ENCODE results near the gene DSCAML1.
A peak's percentile ranks its signal among the peaks of the same experiment; 100 is the strongest.

Gene DSCAML1

GRCh38 chr11:117832511-117832910, 35.5 kb upstream of the DSCAML1 start:
- no peak for DNase-seq

DNA sequence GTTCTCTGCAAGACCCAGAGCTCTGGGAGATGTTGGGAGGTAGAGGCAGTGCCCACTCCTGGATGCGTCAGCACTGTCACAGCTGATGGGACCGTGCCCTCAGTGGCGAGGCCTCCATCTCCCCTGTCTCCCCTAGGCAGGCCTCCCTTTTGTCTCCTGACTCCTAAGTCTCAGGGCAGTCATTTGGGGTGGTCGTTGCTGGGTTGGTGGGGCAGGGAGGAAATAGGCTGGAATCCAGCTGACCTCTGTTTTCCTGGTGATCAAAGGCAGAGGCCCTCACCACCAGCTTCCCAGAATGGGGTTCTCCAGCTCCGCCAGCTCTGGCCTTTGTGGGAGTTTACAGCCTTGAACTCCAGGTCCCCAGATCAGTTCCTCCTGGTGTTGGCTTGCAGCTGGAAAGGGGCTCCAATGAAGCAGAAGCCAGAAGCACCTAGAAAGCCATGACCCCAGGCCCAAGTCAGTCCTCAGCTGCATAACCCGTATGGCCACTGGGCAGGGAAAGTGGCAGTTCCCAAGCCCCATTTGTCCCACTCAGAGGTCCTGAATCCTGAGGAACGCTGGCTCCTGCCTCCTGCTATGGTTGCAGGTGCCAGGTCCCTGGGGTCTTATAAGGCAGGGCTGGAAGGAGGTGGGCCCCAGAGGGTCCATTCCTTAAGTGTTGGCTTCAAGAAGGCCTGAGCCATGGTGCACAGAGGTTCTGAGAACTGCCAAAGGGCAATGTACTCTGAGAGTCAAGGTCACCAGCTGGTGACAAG, 34.8 kb upstream of the DSCAML1 start:
- DNase-seq: no peak

DNA sequence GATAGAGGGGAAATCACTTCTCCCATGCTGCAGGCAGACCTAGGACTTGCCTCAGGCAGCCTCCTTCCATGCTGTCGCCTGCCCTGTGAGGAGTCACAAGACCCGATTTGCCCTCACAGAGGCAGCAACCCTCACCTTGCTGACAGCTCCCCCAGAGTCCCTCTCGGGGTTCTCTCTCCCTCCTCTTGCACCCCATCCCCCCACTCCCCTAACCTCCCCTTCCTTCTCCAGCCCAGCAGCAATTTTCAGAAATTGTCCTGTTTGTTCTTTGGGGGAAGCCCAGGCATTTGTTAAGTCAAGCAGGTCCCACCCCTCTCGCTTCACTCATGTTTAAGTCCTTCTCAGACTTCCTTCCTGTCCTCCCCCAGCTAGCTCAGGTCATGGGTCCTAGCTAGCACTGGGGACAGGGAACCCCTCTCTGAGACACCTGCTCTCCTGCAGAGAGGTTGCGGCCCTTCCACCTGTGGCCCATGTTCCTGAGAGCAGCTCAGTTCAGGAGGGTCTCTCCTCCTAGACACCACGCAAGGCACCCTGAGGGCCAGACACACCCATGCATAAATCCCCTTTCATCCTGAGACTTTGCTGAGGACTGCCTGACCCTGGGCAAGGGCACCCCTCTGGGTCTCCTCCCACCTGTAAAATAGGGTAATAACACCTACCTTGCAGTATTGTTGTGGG, 33.8 kb upstream of the DSCAML1 start:
- peak; percentile 12 for DNase-seq

DNA sequence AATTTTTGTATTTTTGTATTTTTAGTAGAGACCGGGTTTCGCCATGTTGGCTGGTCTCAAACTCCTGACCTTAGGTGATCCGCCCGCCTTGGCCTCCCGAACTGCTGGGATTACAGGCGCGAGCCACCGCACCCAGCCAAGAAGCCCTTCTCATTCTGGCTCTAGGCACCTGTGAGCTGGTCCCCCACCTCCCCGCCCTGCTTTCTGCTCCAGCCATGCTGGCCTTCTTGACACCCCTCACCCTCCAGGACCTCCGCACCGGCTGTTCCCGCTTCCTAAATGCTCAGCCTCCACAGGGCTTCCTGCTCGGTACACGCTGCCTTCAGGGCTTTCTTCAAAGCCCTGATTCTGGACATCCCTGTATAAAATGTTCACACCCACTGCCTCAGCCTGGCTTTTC, 33.1 kb upstream of the DSCAML1 start:
- DNase-seq: peak; percentile 1

- peak; percentile 1 for DNase-seq
These were observed 32.3 kb upstream of the DSCAML1 start for GRCh38 chr11:117829369-117829725.

GRCh38 chr11:117828611-117829368, 31.8 kb upstream of the DSCAML1 start:
- DNase-seq: peak; percentile 87

- peak; percentile 14 for DNase-seq
These were observed 30.8 kb upstream of the DSCAML1 start for GRCh38 chr11:117827521-117828511.

DNA sequence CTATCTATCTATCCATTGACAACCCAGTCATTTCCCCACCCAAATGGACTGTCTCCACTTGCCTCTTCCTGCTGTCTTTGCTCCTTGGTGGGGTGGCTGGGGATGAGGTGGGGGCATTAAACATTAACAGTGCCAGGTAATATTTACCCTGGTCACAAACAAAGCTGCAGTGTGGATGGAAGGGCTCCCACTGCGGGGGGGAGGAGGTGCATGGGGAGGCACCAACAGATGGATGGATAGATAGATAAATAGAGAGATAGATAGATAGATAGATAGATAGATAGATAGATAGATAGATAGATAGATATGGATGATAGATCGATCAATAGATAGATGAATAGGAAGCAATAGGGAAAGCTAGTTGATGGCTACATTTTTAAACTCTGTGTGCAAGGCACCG, 29.8 kb upstream of the DSCAML1 start:
- no peak for DNase-seq

GRCh38 chr11:117826190-117826570, 29.2 kb upstream of the DSCAML1 start:
- DNase-seq: no peak

GRCh38 chr11:117825538-117826189, 28.6 kb upstream of the DSCAML1 start:
- DNase-seq: no peak

- no peak for DNase-seq
These were observed 27.8 kb upstream of the DSCAML1 start, which contains the start of gene FXYD2 for GRCh38 chr11:117824571-117825537. TSS of gene FXYD2 (minus strand) at chr11:117824744. CDS start at chr11:117824678, 66 bp downstream.

- DNase-seq: no peak
These were observed 27.0 kb upstream of the DSCAML1 start for GRCh38 chr11:117823946-117824420.

DNA sequence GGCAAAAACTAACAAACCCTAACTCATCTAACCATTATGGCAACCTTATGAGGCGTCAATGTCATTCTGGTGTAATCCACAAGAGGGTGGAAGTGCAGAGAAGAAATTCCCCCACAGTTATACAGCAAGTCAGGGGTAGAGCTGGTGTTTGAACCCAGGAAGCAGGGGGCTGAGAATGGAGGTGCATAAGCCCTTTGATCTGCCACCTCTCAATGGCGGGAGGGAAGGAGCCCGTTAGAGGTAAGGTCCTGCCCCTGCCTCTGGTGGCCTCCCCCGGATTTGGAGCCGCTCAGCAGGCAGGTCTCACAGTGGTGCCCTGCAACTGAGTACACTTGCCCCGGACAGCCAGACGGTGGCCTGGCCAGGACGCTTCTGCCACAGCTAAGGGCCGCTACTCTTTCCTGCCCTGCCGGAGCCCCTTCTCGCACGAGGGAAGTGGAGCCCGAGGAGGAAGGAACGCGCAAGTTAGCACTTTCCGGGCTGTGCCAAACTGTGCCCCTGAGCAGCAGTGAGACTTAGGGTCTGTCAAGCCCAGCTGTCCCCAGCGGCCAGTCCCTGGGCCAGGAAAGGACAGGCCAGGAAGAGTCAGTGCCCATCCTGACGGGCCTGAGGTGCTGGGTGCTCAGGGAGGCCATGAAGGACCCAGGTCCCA, 26.4 kb upstream of the DSCAML1 start:
- peak; percentile 42 for DNase-seq

DNA sequence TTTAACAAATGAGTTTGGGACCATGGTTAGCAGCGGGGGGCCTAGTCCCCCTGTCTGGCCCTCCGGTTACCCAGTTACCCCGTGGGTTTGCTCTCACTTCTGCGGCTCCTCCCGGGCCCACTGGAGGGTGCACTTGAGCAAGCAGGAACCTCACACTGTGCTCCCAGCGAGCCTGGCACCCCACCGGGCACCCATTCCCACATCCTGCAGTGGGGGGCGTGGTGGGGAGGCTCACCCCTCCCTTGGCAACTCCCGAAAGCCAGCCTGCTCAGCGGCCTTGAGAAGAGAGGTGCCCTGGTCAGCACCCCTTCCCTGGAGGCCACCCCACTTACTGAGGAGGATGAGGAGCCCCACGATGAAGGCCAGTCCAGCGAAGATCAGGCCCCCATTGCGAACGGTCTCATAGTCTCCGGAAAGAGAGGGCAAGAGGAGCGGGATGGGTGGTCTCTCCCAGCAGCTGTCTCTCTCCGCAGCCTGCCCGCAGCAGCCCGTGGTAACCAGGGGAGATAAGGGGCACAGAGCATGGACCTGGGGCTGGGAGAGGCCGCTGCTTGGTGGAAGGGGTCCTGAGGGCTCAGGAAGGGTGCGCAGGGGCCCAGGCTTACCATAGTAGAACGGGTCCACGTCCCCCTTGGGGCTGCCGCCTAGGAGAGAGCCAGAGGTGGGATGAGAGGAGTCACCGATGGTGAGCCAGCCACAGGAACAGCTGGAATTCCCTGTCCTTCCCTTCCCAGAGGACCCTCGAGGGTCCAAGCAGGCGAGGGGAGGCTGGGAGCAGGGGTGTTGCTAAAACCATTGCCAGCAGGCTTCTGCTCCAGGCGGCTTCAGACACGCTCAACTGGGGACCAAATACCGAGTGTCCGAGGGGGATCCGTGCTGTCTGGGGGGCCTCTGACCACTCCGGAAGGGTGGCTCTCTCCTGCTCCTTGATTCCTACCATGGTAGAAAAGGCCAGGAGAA, 25.3 kb upstream of the DSCAML1 start:
- peak; percentile 78 for DNase-seq

- no peak for DNase-seq
These were observed 24.4 kb upstream of the DSCAML1 start for GRCh38 chr11:117821431-117821830.

GRCh38 chr11:117820516-117820915, 23.5 kb upstream of the DSCAML1 start:
- DNase-seq: no peak

DNA sequence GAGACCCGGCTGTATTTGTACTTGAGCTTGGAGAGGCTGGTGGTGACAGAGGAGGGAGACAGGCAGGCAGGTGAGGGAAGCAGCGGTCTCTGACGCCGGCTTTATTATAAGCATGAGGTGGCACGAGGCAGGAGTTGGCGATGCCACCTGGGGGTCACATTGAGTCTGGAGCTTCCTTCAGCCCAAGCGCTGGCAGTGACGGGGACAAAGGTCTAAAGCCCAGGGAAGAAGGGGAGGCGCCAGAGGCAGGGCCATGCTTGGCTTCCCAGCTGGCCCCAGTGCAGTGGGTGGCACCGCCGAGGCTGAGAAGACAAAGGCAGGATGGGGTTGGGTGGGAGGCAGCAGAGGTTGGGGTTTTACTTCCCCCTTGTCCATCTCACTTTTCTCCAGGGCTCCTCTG, 23.1 kb upstream of the DSCAML1 start:
- no peak for DNase-seq

Data from activated CD4-positive, alpha-beta T cell treated with anti-CD3 and anti-CD28 coated beads for 48 hours (primary cell).